GM19240 (cell line): Measurements from ENCODE around the gene CELF5.
"Not testable (repeated sequence)": the region's sequence is repeated elsewhere in the genome, so short reads cannot be mapped to it uniquely, and the experiment has no call there.

Experiments used
- DNase-seq: peaks from one replicate; pipeline ENCODE4 v3.0.0; 2011; ENCODE audit warnings: low spot score; ENCODE audit not compliant: insufficient read length

The CELF5 gene

DNA sequence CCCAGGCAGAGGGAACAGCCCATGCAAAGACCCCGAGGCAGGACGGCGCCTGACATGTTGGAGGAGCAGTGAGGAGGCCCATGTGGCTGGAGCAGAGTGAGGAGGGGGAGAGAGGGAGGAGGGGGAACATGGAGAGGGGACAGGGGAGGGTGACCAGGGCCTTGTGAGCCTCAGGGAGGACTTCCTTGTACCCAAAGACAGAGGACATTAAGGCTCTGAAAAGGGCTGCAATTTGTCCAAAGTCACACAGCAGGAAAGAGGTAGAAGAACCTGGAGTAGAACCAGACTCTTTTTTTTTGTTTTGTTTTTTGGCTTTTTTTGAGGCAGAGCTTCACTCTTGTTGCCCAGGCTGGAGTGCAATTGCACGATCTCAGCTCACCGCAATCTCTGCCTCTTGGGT, 67.2 kb downstream of the CELF5 start:
- no peak for DNase-seq

DNA sequence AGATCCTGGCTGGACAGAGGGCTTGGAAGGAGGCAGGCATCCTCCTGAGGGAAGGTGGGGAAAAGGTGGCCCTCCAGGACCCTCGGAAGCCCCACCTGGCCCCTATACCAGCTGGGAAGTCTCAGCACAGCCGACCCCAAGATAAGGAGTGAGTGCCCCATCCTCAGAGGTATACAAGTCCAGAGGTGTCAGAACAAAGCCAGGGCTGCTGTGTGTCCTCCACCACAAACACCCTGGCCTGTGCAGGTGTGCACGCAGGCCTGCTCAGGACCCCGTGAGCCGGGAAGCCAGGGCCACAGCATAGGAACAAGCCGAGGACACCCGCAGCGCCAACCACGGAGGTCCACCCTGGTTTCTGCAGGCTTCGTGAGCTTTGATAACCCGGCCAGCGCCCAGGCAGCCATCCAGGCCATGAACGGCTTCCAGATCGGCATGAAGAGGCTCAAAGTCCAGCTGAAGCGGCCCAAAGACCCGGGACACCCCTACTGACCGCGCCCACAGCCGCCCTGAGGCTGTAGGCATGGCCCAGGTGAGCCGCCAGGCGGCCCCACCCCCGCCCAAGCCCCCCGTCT, 68.6 kb downstream of the CELF5 start:
- DNase-seq = no peak

DNA sequence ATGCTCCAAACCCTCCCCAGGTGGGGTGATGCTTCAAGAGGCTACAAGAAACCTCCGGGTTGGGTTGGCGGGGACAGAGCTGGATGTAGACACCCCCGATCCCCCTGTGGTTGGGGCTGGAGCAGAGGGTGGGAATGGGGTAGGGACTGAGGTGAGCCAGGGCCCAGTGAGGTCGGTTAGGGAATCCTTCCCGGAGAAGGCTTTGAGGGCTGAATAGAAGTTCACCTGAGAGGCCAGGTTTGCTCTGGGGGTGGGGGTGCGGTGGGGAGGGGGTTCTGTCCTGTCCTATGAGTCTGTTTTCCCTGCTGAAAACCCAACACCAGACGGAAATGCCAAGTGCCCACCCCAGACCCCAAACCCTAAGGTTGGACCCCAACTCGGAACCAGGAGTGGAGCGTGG, 69.1 kb downstream of the CELF5 start:
- DNase-seq = no peak

DNA sequence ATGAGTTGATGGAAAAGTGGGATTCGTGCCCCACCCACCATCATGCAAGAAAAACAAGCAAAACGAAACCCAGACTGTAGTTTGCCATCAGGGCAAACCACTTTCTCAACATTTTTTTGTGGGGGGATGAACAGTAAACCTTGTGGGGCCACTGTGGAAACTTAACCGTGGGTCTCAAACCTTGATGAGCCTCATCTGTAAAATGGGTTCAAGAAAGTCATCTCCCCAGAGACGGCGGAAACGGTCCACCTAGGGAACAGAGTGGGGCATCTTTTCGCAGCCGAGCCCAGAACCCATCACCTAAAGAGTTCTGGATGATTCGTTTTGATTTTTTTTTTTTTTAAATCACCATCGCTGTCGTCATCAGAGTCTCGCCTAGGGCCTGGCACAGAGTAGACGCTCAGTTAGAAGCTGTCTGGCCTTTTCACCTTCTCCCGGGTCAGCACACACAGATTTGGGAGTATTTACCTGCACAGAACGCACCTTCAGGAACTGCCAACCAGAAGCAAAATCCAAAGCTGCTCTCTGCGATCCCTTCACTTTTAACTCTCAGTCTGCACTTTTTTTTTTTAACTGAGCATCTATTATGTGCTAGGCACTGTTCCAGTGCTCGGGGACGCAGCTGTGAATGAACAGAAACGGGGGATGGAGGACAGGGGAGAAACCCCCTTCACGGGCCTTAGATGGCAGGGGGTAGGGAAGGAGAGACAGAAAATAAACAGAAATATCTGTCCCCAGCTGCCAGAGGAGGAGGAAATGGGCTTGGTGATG, 69.8 kb downstream of the CELF5 start:
- DNase-seq = no peak

DNA sequence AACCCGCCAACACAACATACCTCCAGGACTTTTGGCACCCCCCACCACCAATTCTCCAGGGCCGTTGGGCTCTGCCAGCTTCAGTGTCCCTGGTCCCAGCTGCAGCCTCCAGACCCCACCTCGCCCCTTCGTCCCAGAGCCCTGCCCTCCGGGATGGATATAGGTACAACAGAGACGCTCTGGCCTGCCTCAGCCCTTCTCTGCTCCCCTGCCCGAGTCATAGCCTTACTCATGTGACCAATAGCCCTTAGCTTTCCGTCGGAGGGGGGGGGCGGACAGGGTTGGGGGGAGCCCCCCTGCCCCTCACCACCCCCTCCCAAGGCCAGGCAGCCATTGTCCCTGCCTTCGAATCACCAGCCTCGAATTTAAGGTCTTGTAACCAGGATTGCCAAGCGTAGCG, 71.1 kb downstream of the CELF5 start:
- no peak for DNase-seq

DNA sequence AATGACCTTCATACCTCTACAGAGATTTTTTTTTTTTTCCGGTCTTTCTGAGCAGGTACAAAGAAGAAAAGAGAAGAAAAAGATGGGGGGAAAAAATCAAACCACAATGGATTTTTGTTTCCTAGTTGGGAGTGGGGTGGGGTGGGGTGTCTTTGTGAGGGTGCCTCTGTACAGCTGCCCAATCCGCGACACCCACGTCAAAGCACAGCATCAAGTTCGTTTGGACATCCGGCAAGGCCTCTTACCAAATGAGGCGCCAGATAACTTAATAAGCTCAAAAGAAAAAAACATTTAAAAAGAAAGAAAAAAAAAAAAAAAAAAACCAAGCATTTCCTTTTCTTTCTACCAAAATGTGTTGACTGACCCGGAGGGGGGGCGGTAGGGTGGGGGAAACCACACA, 71.6 kb downstream of the CELF5 start:
- DNase-seq = no peak

DNA sequence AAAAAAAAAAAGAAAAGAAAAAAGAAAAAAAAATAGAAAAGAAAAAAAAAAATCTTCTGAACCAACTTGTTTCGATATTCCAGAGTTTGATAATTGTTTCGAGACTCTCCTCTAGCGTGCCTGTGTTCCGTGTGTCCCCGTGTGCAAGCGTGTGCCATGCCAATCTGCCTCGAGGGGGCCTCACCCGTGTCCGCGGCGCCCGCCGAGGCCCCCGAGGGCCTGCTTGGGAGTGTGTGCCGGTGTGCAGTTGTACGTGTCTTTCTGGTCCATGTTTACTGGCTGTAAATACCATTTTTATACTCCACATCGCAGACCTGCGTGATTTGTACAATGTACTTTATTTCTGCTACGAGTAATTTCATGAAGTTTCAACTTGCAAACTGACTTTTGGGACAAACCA, 72.0 kb downstream of the CELF5 start:
- DNase-seq = no peak

DNA sequence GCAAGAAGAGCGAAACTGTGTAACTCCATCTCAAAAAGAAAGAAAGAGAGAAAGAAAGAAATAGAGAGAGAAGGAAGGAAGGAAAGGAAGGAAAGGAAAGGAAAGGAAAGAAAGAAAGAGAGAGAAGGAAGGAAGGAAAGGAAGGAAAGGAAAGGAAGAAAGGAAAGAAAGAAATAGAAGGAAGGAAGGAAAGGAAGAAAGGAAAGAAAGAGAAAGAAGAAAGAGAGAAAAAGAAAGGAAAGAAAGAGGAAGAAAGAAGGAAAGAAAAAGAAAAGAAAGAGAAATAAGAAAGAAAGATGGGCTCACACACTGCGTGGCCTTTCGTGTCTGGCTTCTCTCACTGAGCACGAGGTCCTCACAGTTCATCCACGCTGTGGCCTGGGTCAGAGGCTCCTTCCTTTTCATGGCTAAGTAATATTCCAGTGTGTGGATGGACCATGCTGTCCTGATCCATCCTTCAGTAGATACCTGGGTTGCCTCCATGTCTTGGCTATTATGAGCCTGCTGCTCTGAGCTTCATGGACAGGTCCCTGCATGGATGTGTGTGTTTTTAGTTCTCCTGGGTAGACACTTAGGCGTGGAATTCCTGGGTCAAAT, 74.5 kb downstream of the CELF5 start:
- no peak for DNase-seq

DNA sequence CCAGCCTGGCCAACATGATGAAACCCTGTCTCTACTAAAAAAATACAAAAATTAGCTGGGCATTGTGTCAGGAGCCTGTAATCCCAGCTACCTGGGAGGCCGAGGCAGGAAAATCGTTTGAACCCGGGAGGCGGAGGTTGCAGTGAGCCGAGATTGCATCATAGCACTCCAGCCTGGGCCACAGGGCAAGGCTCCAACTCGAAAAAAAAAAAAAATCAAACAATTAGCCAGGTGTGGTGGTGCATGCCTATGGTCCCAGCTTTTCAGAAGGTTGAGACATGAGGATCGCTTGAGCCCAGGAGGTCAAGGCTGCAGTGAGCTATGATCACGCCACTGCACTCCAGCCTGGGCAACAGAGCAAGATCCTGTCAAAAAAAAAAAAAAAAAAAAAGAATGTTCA, 76.1 kb downstream of the CELF5 start:
- not testable (repeated sequence) for DNase-seq

DNA sequence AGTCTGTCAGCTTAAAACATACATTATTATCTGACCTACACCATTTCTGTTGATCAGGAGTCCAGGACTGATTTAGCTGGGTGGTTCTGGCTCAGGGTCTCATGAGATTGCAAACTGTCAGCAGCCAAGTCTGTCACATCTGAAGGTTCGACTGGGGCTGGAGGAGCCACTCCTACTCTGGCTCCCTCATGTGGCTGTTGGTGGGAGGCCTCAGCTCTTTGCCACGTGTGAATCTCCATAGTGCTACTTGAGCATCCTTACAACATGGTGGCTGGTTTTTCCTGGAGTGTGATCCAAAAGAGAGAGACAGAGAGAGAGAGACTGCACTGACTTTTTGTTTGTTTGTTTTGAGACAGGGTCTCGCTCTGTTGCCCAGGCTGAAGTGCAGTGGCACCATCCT, 78.3 kb downstream of the CELF5 start:
- no peak for DNase-seq

DNA sequence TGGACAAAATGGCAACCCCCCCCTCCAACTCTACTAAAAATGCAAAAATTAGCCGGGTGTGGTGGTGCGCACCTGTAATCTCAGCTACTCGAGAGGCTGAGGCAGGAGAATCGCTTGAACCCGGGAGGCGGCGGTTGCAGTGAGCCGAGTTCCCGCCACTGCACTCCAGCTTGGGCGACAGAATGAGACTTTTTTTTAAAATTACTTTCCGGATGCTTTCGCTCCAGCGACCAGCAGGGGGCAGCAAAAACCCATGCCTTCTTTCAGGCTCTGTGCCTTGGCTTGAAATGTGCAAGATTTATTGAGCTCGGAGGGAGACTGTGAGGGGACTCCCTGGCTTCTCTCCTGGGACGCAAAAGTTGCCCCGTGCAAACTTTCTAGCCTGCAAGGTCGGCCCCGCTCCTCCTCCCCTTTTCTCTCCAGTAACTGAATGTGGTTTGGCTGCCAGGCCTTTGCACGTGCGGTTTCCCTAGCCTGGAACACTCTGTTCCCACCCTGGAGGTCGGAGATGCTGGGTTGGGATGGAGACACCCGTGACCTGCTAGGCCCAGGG, 80.5 kb downstream of the CELF5 start:
- peak; percentile 64 for DNase-seq

DNA sequence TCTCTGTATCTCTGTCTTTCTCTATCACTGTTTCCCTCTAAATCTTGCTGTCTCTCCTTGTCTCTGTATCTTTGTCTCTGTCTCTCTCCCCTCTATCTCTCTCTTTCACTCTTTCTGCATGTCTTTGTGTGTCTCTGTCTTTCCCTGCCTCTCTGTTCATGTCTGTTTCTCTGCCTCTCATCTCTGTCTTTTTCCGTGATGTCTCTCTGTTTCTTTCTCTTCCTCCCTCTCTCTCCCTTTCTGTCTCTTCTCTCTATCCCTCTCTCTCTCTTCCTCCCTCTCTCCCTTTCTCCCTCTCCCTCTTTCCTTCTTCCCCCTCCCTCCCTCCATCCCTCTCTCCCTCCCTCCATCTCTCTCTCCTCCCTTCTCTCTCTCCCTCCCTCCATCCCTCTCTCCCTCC, 85.3 kb downstream of the CELF5 start:
- no peak for DNase-seq

DNA sequence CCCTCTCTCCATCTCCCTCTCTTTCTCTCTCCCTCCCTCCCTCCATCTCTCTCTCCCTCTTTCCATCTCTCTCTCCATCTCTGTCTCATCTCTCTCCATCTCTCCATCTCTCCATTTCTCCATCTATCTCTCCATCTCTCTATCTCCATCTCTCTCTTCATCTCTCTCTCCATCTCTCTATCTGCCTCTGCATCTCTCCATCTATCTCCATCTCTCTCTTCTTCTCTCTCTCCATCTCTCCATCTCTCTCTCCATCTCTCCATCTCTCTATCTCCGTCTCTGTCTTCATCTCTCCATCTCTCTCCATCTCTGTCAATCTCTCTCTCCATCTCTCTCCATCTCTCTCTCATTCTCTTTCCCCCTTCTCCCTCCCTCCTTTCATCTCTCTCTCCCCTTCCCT, 85.8 kb downstream of the CELF5 start:
- no peak for DNase-seq

DNA sequence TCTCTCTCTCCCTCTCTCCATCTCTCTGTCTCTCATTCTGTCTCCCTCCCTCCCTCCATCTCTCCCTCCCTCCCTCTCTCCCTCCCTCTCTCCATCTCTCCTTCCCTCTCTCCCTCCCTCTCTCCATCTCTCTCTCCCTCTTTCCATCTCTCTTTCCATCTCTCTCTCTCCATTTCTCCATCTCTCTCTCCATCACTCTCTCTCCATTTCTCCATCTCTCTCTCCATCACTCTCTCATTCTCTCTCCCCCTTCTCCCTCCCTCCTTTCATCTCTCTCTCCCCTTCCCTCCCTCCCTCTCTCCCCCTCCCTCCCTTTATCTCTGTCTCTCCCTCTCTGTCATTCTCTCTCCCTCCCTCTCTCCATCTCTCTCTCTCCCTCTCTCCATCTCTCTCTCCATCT, 86.2 kb downstream of the CELF5 start:
- no peak for DNase-seq

DNA sequence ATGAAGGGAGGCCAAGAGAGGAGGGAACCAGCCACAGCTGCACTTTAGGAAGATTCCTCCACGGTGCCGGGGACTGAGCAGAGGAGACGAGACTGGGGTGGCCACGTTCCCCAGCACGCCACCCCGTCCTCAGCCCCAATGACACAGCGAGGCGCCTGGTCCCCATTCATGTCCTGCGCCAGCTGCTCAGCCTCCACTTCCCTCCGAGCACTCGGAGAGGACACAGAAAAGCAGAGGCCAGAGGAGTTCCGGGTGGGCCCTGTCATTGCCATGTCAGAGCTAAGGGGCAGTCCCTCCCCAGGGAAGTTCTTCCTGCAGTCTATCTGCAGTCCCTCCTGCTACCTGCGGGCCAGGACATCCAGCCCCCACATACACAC, 88.7 kb downstream of the CELF5 start:
- DNase-seq = no peak

DNA sequence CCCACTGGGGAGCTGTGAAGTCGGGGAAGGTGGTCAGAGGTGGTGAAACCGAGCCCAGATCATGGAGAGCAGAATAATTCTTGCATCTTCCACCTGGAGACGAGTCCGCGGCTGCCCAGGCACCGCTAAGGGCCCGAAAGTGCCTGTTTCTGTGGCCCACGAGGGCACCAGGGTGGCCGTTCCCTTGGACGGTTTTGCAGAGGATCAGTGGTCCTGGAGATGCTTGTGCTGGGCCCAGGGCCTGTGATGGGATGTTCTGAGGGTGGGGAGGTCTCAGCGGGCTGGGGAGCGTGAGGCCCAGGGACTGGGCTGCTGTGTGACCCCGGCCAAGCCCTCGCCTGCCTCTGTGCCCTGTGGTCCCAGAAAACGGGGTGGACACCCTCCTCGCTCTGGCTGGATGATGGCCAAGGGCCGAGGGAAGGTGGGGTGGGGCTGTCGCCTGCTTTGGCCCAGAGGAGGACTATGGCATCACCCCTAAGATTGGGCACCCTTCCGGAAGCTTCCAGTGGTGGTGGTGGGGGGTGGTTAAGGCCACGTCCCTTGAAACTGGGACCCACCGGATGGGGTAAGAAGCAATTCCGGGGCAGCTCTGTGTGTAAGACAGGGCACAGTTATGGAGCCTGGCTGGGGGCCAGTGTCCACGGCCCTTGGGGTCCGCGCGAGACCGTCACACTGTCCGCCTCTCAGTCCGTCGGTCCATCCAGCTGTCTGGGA, 90.7 kb downstream of the CELF5 start:
- no peak for DNase-seq

DNA sequence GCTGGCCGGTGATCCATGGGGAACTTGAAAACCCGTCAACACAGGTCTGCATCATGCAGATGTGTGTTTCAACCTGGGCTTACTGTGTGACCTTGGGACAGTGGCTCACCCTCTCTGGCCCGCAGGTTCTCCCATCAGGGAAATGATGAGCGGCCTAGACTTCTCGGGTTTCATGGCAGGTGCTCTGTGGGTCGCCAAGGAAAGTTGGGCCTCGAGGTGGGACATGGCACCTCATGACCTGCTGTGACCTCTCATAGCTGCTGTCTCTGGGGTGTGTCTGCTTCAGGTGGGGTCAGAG, 91.2 kb downstream of the CELF5 start:
- no peak for DNase-seq

DNA sequence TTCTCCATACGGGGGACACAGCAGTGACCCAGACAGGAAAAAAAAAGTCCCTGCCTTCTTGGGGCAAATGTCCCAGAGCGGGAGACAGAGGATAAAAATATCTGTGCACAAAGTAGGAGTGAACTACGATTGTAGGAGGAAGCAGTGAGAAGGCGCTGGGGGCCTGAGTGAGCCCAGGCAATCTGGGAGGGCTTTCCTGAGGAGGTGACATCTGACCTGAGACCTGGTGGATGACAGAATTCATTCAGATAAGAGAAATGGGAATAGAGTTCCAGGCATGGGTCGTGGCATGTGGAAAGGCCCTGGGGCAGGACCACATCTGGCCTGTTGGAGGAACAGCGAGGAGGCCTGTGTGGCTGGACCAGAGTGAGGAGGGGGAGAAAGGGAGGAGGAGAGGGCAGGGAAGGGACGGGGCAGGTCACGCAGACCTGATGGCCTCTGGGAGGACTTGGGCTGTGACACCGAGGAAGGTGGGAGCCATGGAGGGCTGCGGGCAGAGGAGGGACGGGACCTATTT, 91.7 kb downstream of the CELF5 start:
- DNase-seq = no peak

DNA sequence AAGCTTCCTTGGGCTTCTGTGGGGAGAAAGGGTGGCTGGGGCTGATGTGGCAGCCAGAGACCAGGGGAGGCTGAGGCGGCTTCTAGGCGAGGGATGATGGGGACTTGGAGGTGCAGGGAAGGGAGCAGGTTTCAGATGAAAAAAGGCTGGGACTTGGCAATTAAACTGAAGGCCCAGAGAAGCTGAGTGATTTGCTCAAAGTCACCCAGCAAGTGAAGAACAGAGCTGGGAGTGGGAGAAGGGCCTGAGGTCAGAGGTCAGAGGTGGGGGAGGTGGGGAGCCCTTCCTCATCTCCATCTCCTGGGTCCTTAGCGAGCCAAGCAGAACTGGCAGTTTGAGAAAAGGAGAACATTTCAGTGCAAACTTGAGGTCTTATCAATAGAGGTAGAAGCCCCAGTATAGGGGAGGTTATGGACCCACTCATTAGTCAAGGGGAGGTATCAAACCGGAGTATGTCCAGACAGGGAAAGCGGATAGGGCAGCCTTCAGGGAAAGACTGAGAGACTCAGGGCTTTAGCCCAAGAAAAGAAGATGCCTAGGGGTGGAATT, 92.3 kb downstream of the CELF5 start:
- no peak for DNase-seq

DNA sequence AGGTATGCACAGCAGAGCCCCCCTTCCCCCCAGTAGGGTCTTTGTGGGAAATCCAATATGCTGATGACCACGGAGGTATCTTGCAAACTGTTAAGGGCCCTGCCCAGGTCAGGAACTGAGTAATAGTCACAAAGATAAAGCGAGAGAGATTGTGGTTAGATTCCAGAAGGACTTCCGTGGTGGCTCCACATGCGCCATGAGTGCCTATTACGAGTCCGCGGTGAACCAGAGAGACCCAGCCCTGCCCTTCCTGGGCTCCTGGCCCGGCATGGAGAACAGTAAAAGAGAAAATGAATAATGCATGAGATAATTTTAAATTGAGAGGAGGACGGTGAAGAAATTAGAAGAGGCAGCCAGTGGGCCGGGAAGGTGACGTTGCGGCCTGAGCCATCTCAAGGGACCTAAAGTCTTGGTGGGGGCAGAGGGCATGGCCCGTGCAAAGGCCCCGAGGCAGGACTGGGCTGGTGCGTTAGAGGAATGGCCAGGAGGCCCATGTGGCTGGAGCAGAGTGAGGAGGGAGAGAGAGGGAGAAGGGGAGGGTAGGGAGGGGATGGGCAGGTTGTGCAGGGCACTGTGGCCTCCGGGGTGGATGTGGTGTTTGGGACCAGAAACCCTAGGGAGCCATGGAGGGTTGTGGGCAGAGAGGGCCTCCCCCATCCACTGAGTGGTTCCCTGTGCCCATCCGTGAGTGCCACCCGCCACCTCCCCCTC, 95.3 kb downstream of the CELF5 start:
- DNase-seq = no peak

DNA sequence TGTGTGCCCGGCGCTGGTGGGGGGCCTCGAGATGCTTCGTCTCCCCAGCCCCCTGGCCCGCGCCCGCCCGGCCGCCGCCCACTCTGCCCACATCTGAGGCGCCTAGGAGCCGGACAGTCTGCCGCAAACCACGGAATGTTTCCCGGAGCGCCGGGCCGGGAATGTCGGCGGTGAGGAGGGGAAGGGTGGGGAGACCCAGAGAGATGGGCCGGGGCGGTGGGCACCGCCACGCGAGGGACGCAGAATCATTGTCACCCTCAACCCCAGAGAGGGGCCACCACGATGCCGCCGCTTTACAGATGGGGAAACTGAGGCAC, 95.9 kb downstream of the CELF5 start:
- no peak for DNase-seq
